GM23338 (cell line): ENCODE measurements around the gene MID1. TPM values are rescaled to one million over a fixed set of nuclear protein-coding genes. Genes with fewer than 3 reads are reported as not detected.

Experiments
- ATAC-seq: fragments of 200-7000 bp; cut with Tn5 transposase; 3 replicates; pipeline ENCODE4 v1.9.1; 2020
- DNase-seq: peaks from one replicate; pipeline ENCODE4 v3.0.0-alpha.2; 2015; ENCODE audit warnings: low spot score
- H2AFZ ChIP-seq: fragments of 200-600 bp; sonication (generic); 2 replicates; pipeline ENCODE4 v1.8.0; 2016; ENCODE audit warnings: antibody characterized with exemption, mild to moderate bottlenecking, moderate library complexity
- H3F3A ChIP-seq: fragments of 200-600 bp; sonication (generic); replicated peaks from 2 replicates; pipeline ENCODE4 v1.8.0; 2017; ENCODE audit warnings: antibody characterized with exemption, mixed run types, low read depth
- H3K27ac ChIP-seq: fragments of 200-600 bp; sonication (generic); 2 replicates; pipeline ENCODE4 v1.6.1; 2016; ENCODE audit warnings: low read depth
- H3K27me3 ChIP-seq: fragments of 200-600 bp; sonication (generic); 2 replicates; pipeline ENCODE4 v1.8.0; 2016; ENCODE audit warnings: mild to moderate bottlenecking, mixed run types, moderate library complexity; ENCODE audit not compliant: insufficient read depth
- H3K36me3 ChIP-seq: fragments of 200-600 bp; sonication (generic); 2 replicates; pipeline ENCODE4 v1.8.0; 2016; ENCODE audit warnings: mild to moderate bottlenecking; ENCODE audit not compliant: insufficient read depth
- H3K4me1 ChIP-seq: fragments of 200-600 bp; sonication (generic); 2 replicates; pipeline ENCODE4 v1.8.0; 2016; ENCODE audit warnings: mild to moderate bottlenecking, moderate library complexity; ENCODE audit not compliant: insufficient read depth
- H3K4me2 ChIP-seq: fragments of 200-600 bp; sonication (generic); 2 replicates; pipeline ENCODE4 v1.7.1; 2017; ENCODE audit warnings: mixed run types
- H3K4me3 ChIP-seq: fragments of 200-600 bp; sonication (generic); 2 replicates; pipeline ENCODE4 v1.6.1; 2016; ENCODE audit warnings: mixed run types
- H3K79me2 ChIP-seq: fragments of 200-600 bp; sonication (generic); replicated peaks from 2 replicates; pipeline ENCODE4 v1.8.0; 2017; ENCODE audit warnings: mild to moderate bottlenecking; ENCODE audit not compliant: insufficient read depth
- H3K9me2 ChIP-seq: fragments of 200-600 bp; sonication (generic); 2 replicates; pipeline ENCODE4 v1.8.0; 2017; ENCODE audit not compliant: insufficient read depth
- H4K20me1 ChIP-seq: fragments of 200-600 bp; sonication (generic); replicated peaks from 2 replicates; pipeline ENCODE4 v1.8.0; 2017; ENCODE audit warnings: mild to moderate bottlenecking; ENCODE audit not compliant: insufficient read depth
- H3K27ac Mint-ChIP-seq: 2 replicates; pipeline ENCODE4 v1.8.0; 2020; ENCODE audit warnings: inconsistent platforms, mild to moderate bottlenecking, moderate library complexity, mixed read lengths
- H3K27me3 Mint-ChIP-seq: 3 replicates; pipeline ENCODE4 v1.8.0; 2022; ENCODE audit warnings: low read depth, mild to moderate bottlenecking, moderate library complexity, mixed read lengths, inconsistent platforms; ENCODE audit not compliant: insufficient read depth, poor library complexity
- H3K36me3 Mint-ChIP-seq: 3 replicates; pipeline ENCODE4 v1.8.0; 2021; ENCODE audit warnings: low read depth, mild to moderate bottlenecking, inconsistent platforms, moderate library complexity, mixed read lengths
- H3K4me1 Mint-ChIP-seq: 3 replicates; pipeline ENCODE4 v1.8.0; 2020; ENCODE audit warnings: mild to moderate bottlenecking, inconsistent platforms, mixed read lengths
- H3K4me3 Mint-ChIP-seq: 3 replicates; pipeline ENCODE4 v1.8.0; 2021; ENCODE audit warnings: moderate library complexity, mild to moderate bottlenecking, inconsistent platforms, mixed read lengths
- H3K9me3 Mint-ChIP-seq: 3 replicates; pipeline ENCODE4 v1.8.0; 2020; ENCODE audit warnings: moderate library complexity, mild to moderate bottlenecking, inconsistent platforms, mixed read lengths
- CREB1 ChIP-seq: fragments of 250-450 bp; sonication (Bioruptor Pico); IDR thresholded peaks from 2 replicates; pipeline ENCODE4 v1.5.0; 2020; ENCODE audit warnings: low read depth, mild to moderate bottlenecking, moderate library complexity
- EZH2 ChIP-seq: fragments of 200-600 bp; sonication (generic); IDR thresholded peaks from one replicate; pipeline ENCODE4 v1.8.0; 2017; ENCODE audit warnings: antibody characterized with exemption, mild to moderate bottlenecking, low read depth; ENCODE audit not compliant: unreplicated experiment
- EZH2phosphoT487 ChIP-seq: fragments of 200-600 bp; sonication (generic); IDR thresholded peaks from one replicate; pipeline ENCODE4 v1.8.1; 2018; ENCODE audit warnings: antibody characterized with exemption; ENCODE audit not compliant: unreplicated experiment
- JUNB ChIP-seq: IDR thresholded peaks from one replicate; pipeline ENCODE4 v1.6.1; 2016; ENCODE audit warnings: antibody characterized with exemption; ENCODE audit not compliant: unreplicated experiment
- POLR2AphosphoS5 ChIP-seq: IDR thresholded peaks from 2 replicates; pipeline ENCODE4 v1.6.1; 2016; ENCODE audit warnings: antibody characterized with exemption, low read depth
- ZNF114 ChIP-seq: fragments of 250-450 bp; sonication (Bioruptor Pico); IDR thresholded peaks from 2 replicates; pipeline ENCODE4 v1.5.0; 2020; ENCODE audit warnings: mild to moderate bottlenecking, moderate library complexity
- ZNF331 ChIP-seq: fragments of 250-450 bp; sonication (Bioruptor Pico); IDR thresholded peaks from 2 replicates; pipeline ENCODE4 v1.5.0; 2020; ENCODE audit warnings: low read depth, mild to moderate bottlenecking, moderate library complexity
- polyA plus RNA-seq: library from polyadenylated mRNA; unstranded; fragments of >200 nt; fragmentation: Nextera tagmentation; extraction: Ambion mirVana; gene quantifications from 2 replicates; pipeline ENCODE4 v1.2.1, GENCODE V29; 2016
- total RNA-seq: library from RNA; depleted of rRNA; stranded (reverse); fragments of >200 nt; shearing (Covaris generic); gene quantifications from 2 replicates; pipeline ENCODE4 v1.2.3, GENCODE V29; 2014
- TF ChIP-seq, protein P1 (sequence below): fragments of 250-450 bp; sonication (Bioruptor Pico); IDR thresholded peaks from 2 replicates; pipeline ENCODE4 v1.5.0; 2020; ENCODE audit warnings: mild to moderate bottlenecking, moderate library complexity
- TF ChIP-seq, protein P2 (sequence below), 2 experiments: fragments of 200-600 bp in 1 of 2; sonication (generic) in 1 of 2; conservative IDR thresholded peaks; 2 replicates each; pipeline versions ENCODE4 v1.5.1 to v1.6.1; 2016 to 2017; ENCODE audit warnings: antibody characterized with exemption in 2 of 2, low read depth in 2 of 2, mild to moderate bottlenecking in 2 of 2, moderate library complexity in 1 of 2
- TF ChIP-seq, protein P3 (sequence below): IDR thresholded peaks from one replicate; pipeline ENCODE4 v1.6.1; 2018; ENCODE audit warnings: antibody characterized with exemption; ENCODE audit not compliant: unreplicated experiment

Gene MID1
- total and polyA plus RNA-seq, 2 experiments from 2014 or later: 27.2 to 39.3 TPM

GRCh38 chrX:10525381-10526120 lies 94.8 kb downstream of the MID1 start:
- ATAC-seq (no peak), DNase-seq (no peak)
- Histone ChIP-seq H3K27ac (no peak overlapping the region), H2AFZ (no peak overlapping the region), H3K79me2 (peaks cover 15% of the 10 kb centered on the region; the same call in 1 of the 2 replicates), H3K36me3 (no peaks in the 10 kb centered on the region), H3K4me1 (peaks cover 9% of the 10 kb centered on the region), H3F3A (no peaks in the 10 kb centered on the region), H3K27me3 (no peaks in the 10 kb centered on the region), H3K9me2 (no peaks in the 10 kb centered on the region), H3K4me2 (no peak overlapping the region), H3K4me3 (no peak overlapping the region), H4K20me1 (no peaks in the 10 kb centered on the region)
- Mint-ChIP-seq H3K27ac (no peak overlapping the region; the same call in 1 of the 2 replicates), H3K27me3 (peaks cover 1% of the 10 kb centered on the region), H3K4me3 (no peak overlapping the region), H3K4me1 (peaks cover 34% of the 10 kb centered on the region), H3K36me3 (peaks cover 11% of the 10 kb centered on the region), H3K9me3 (no peaks in the 10 kb centered on the region)
- TF ChIP-seq, protein P1, sequence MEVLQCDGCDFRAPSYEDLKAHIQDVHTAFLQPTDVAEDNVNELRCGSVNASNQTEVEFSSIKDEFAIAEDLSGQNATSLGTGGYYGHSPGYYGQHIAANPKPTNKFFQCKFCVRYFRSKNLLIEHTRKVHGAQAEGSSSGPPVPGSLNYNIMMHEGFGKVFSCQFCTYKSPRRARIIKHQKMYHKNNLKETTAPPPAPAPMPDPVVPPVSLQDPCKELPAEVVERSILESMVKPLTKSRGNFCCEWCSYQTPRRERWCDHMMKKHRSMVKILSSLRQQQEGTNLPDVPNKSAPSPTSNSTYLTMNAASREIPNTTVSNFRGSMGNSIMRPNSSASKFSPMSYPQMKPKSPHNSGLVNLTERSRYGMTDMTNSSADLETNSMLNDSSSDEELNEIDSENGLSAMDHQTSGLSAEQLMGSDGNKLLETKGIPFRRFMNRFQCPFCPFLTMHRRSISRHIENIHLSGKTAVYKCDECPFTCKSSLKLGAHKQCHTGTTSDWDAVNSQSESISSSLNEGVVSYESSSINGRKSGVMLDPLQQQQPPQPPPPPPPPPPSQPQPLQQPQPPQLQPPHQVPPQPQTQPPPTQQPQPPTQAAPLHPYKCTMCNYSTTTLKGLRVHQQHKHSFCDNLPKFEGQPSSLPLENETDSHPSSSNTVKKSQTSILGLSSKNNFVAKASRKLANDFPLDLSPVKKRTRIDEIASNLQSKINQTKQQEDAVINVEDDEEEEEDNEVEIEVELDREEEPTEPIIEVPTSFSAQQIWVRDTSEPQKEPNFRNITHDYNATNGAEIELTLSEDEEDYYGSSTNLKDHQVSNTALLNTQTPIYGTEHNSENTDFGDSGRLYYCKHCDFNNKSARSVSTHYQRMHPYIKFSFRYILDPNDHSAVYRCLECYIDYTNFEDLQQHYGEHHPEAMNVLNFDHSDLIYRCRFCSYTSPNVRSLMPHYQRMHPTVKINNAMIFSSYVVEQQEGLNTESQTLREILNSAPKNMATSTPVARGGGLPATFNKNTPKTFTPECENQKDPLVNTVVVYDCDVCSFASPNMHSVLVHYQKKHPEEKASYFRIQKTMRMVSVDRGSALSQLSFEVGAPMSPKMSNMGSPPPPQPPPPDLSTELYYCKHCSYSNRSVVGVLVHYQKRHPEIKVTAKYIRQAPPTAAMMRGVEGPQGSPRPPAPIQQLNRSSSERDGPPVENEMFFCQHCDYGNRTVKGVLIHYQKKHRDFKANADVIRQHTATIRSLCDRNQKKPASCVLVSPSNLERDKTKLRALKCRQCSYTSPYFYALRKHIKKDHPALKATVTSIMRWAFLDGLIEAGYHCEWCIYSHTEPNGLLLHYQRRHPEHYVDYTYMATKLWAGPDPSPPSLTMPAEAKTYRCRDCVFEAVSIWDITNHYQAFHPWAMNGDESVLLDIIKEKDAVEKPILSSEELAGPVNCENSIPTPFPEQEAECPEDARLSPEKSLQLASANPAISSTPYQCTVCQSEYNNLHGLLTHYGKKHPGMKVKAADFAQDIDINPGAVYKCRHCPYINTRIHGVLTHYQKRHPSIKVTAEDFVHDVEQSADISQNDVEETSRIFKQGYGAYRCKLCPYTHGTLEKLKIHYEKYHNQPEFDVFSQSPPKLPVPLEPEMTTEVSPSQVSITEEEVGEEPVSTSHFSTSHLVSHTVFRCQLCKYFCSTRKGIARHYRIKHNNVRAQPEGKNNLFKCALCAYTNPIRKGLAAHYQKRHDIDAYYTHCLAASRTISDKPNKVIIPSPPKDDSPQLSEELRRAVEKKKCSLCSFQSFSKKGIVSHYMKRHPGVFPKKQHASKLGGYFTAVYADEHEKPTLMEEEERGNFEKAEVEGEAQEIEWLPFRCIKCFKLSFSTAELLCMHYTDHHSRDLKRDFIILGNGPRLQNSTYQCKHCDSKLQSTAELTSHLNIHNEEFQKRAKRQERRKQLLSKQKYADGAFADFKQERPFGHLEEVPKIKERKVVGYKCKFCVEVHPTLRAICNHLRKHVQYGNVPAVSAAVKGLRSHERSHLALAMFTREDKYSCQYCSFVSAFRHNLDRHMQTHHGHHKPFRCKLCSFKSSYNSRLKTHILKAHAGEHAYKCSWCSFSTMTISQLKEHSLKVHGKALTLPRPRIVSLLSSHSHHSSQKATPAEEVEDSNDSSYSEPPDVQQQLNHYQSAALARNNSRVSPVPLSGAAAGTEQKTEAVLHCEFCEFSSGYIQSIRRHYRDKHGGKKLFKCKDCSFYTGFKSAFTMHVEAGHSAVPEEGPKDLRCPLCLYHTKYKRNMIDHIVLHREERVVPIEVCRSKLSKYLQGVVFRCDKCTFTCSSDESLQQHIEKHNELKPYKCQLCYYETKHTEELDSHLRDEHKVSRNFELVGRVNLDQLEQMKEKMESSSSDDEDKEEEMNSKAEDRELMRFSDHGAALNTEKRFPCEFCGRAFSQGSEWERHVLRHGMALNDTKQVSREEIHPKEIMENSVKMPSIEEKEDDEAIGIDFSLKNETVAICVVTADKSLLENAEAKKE: no peak
- TF ChIP-seq EZH2 (no peak), ZNF114 (no peak), JUNB (no peak), POLR2AphosphoS5 (no peak)

GRCh38 chrX:10524578-10524977 lies 95.8 kb downstream of the MID1 start:
- H3K79me2 ChIP-seq: peaks cover 18% of the 10 kb centered on the region; the same call in 1 of the 2 replicates
- Mint-ChIP-seq H3K4me3 (no peak overlapping the region), H3K27me3 (peaks cover 1% of the 10 kb centered on the region), H3K9me3 (no peaks in the 10 kb centered on the region), H3K36me3 (peaks cover 11% of the 10 kb centered on the region), H3K27ac (no peak overlapping the region), H3K4me1 (peaks cover 40% of the 10 kb centered on the region)
- H2AFZ ChIP-seq: no peak overlapping the region
- no peaks in the 10 kb centered on the region for H4K20me1 ChIP-seq
- H3K27me3 ChIP-seq: no peaks in the 10 kb centered on the region
- H3K9me2 ChIP-seq: no peaks in the 10 kb centered on the region
- H3K4me3 ChIP-seq: no peak overlapping the region
- no peak overlapping the region for H3K27ac ChIP-seq
- no peak overlapping the region for H3K4me2 ChIP-seq
- H3K36me3 ChIP-seq: no peaks in the 10 kb centered on the region
- ATAC-seq (no peak), DNase-seq (no peak)
- H3F3A ChIP-seq: no peaks in the 10 kb centered on the region
- peaks cover 18% of the 10 kb centered on the region for H3K4me1 ChIP-seq
- TF ChIP-seq CREB1 (CRISPR knock-in tag) (no peak), ZNF114 (no peak), EZH2phosphoT487 (no peak), ZNF331 (no peak), JUNB (no peak), POLR2AphosphoS5 (no peak)
- TF ChIP-seq, protein P2, sequence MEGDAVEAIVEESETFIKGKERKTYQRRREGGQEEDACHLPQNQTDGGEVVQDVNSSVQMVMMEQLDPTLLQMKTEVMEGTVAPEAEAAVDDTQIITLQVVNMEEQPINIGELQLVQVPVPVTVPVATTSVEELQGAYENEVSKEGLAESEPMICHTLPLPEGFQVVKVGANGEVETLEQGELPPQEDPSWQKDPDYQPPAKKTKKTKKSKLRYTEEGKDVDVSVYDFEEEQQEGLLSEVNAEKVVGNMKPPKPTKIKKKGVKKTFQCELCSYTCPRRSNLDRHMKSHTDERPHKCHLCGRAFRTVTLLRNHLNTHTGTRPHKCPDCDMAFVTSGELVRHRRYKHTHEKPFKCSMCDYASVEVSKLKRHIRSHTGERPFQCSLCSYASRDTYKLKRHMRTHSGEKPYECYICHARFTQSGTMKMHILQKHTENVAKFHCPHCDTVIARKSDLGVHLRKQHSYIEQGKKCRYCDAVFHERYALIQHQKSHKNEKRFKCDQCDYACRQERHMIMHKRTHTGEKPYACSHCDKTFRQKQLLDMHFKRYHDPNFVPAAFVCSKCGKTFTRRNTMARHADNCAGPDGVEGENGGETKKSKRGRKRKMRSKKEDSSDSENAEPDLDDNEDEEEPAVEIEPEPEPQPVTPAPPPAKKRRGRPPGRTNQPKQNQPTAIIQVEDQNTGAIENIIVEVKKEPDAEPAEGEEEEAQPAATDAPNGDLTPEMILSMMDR (conservative IDR thresholded peaks at IDR 0.05; ENCODE audit: low read depth in 2 of 2): no peak
- TF ChIP-seq, protein P3, sequence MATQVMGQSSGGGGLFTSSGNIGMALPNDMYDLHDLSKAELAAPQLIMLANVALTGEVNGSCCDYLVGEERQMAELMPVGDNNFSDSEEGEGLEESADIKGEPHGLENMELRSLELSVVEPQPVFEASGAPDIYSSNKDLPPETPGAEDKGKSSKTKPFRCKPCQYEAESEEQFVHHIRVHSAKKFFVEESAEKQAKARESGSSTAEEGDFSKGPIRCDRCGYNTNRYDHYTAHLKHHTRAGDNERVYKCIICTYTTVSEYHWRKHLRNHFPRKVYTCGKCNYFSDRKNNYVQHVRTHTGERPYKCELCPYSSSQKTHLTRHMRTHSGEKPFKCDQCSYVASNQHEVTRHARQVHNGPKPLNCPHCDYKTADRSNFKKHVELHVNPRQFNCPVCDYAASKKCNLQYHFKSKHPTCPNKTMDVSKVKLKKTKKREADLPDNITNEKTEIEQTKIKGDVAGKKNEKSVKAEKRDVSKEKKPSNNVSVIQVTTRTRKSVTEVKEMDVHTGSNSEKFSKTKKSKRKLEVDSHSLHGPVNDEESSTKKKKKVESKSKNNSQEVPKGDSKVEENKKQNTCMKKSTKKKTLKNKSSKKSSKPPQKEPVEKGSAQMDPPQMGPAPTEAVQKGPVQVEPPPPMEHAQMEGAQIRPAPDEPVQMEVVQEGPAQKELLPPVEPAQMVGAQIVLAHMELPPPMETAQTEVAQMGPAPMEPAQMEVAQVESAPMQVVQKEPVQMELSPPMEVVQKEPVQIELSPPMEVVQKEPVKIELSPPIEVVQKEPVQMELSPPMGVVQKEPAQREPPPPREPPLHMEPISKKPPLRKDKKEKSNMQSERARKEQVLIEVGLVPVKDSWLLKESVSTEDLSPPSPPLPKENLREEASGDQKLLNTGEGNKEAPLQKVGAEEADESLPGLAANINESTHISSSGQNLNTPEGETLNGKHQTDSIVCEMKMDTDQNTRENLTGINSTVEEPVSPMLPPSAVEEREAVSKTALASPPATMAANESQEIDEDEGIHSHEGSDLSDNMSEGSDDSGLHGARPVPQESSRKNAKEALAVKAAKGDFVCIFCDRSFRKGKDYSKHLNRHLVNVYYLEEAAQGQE: no peak
